GM12872 (cell line): ENCODE data around the gene ZCCHC10.

ENCODE experiments used
- CTCF ChIP-seq: IDR thresholded peaks from 3 replicates; pipeline ENCODE4 v1.5.1; 2011; ENCODE audit warnings: low read depth, mild to moderate bottlenecking, low read length, moderate library complexity; ENCODE audit not compliant: insufficient read depth

ZCCHC10 gene

GRCh38 chr5:132979976-132980375 lies 46.4 kb downstream of the ZCCHC10 start:
- TF ChIP-seq CTCF, result no peak

- TF ChIP-seq CTCF, result no peak
These were observed 46.9 kb downstream of the ZCCHC10 start for GRCh38 chr5:132979367-132979940.

GRCh38 chr5:132976852-132977251 lies 49.5 kb downstream of the ZCCHC10 start:
- no peak for TF ChIP-seq CTCF

GRCh38 chr5:132971483-132972435 lies 54.6 kb downstream of the ZCCHC10 start:
- TF ChIP-seq CTCF, result no peak

GRCh38 chr5:132965120-132965519 lies 61.2 kb downstream of the ZCCHC10 start:
- TF ChIP-seq CTCF, result no peak

GRCh38 chr5:132963171-132964104 lies 62.9 kb downstream of the ZCCHC10 start, which contains the start of gene AFF4:
TSS of gene AFF4 (minus strand) at chr5:132963634. CDS start at chr5:132937189, 26,445 bp downstream.
- no peak for TF ChIP-seq CTCF
